Measurements from ENCODE around the gene RPTOR.

- TF ChIP-seq POLR2AphosphoS5 (IDR thresholded peaks at IDR 0.05; ENCODE audit: insufficient read depth, low read depth, low read length) (no peak), CTCF (IDR thresholded peaks at IDR 0.05; ENCODE audit: extremely low read depth in 1 of 2, insufficient read depth in 1 of 2, low read depth in 1 of 2, low read length in 2 of 2) (no peak), EZH2 (IDR thresholded peaks at IDR 0.05; ENCODE audit: borderline replicate concordance, low read depth, low read length, severe bottlenecking) (no peak), MAX (IDR thresholded peaks at IDR 0.05; ENCODE audit: insufficient read depth, insufficient read length) (no peak), POLR2A (IDR thresholded peaks at IDR 0.05; ENCODE audit: low read depth, low read length) (no peak), MYC (IDR thresholded peaks at IDR 0.05; ENCODE audit: low read depth, low read length) (no peak)
These were observed 418.0 kb downstream of the RPTOR start for GRCh38 chr17:80962356-80963329.

Measured in endothelial cell of umbilical vein (primary cell).